HG03378 (cell line): ENCODE measurements around the gene EIF4H.
"Not testable (repeated sequence)": the region's sequence is repeated elsewhere in the genome, so short reads cannot be mapped to it uniquely, and the experiment has no call there.

Source experiments
- ATAC-seq: cut with Tn5 transposase; IDR thresholded peaks from one replicate; pipeline ENCODE4 v1.9.1; 2021; ENCODE audit warnings: mild to moderate bottlenecking, moderate library complexity; ENCODE audit not compliant: unreplicated experiment

Gene EIF4H

GRCh38 chr7:74173866-74174605 lies at the start of gene EIF4H:
TSS of gene EIF4H (plus strand) at chr7:74174356. CDS start at chr7:74174384, 28 bp downstream.
- peak; percentile 62 for ATAC-seq

- ATAC-seq, result no peak
Measured at GRCh38 chr7:74126220-74126880, 47.8 kb upstream of the EIF4H start.

GRCh38 chr7:74129887-74130286 lies 44.3 kb upstream of the EIF4H start:
- no peak for ATAC-seq

GRCh38 chr7:74130518-74130917 lies 43.6 kb upstream of the EIF4H start:
- no peak for ATAC-seq

GRCh38 chr7:74134117-74134620 lies 40.0 kb upstream of the EIF4H start:
- no peak for ATAC-seq

GRCh38 chr7:74138334-74138867 lies 35.8 kb upstream of the EIF4H start:
- ATAC-seq, result no peak

- ATAC-seq, result no peak
Measured at GRCh38 chr7:74138945-74139843, 35.0 kb upstream of the EIF4H start.

- ATAC-seq, result no peak
Measured at GRCh38 chr7:74141705-74142104, 32.5 kb upstream of the EIF4H start.

GRCh38 chr7:74143383-74143782 lies 30.8 kb upstream of the EIF4H start:
- no peak for ATAC-seq

GRCh38 chr7:74148491-74148890 lies 25.7 kb upstream of the EIF4H start:
- ATAC-seq, result no peak

GRCh38 chr7:74149071-74149470 lies 25.1 kb upstream of the EIF4H start:
- no peak for ATAC-seq

GRCh38 chr7:74149603-74150002 lies 24.6 kb upstream of the EIF4H start:
- no peak for ATAC-seq

- ATAC-seq, result no peak
Measured at GRCh38 chr7:74153736-74154135, 20.4 kb upstream of the EIF4H start.

GRCh38 chr7:74155810-74156395 lies 18.3 kb upstream of the EIF4H start:
- no peak for ATAC-seq

GRCh38 chr7:74157605-74158004 lies 16.6 kb upstream of the EIF4H start:
- ATAC-seq, result no peak

- no peak for ATAC-seq
Measured at GRCh38 chr7:74164985-74165456, 9.1 kb upstream of the EIF4H start.

- ATAC-seq, result no peak
Measured at GRCh38 chr7:74165867-74166593, 8.1 kb upstream of the EIF4H start.

- ATAC-seq, result not testable (repeated sequence)
Measured at GRCh38 chr7:74167324-74167723, 6.8 kb upstream of the EIF4H start.

GRCh38 chr7:74173074-74173473 lies 1.1 kb upstream of the EIF4H start:
- no peak for ATAC-seq

GRCh38 chr7:74173491-74173865 lies 678 bp upstream of the EIF4H start:
- ATAC-seq, result no peak
